Astrocyte of the hippocampus (primary cell): Measurements from ENCODE around the gene STARD13.
"Not testable (repeated sequence)": the region's sequence is repeated elsewhere in the genome, so short reads cannot be mapped to it uniquely, and the experiment has no call there.

Source experiments
- DNase-seq: peaks from one replicate; pipeline ENCODE4 v3.0.0; 2011; ENCODE audit warnings: low read depth, low spot score

Gene STARD13

DNA sequence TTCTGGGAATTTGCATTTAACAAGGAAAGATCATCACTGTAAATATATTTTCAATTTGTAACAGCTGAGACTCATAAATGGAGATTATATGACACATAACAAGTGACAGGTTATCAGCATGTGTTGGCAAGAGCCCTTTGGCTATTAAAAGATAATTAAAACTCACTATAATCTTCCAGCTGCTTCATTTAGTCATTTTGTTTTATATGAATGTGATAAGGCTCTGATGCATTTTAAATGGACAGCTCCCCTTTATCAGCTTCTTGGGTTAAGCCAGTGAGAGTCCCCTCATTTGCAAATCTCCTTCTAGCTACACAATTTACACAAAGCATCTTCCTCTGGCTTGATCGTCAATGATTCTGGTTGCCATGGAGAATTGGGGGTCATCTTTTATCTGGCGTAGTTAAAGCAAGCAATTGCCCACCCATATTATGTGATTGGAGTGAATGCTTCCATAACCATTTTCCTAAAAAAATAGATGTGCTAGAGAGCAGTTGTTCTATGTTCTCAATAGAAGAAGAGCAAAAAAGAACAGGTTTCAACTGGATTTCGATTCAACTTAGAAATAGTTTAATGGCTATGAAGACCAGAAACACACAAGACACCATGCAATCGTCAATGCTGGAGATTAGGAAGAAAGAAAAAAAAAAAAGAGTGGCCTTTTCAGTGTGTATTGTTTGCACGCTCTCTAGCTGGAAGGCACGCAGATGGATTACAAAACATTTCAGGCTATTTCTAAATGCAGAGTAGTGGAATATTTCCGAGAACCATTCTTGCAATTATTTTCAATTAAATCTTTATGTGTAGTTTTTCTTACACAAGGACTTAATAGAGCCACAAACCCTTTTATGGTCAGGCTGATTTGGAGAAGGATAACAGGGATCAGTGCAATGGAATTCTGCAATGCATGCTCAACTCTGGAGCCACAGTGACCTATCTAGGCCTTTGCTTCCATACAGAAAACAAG is 27.4 kb downstream of the STARD13 start:
- DNase-seq = peak; percentile 26

- DNase-seq = no peak
Observed at GRCh38 chr13:33256148-33256840, 29.3 kb downstream of the STARD13 start.

GRCh38 chr13:33252135-33252534 is 33.4 kb downstream of the STARD13 start:
- DNase-seq = no peak

- peak; percentile 90 for DNase-seq
Observed at GRCh38 chr13:33251131-33251661, 34.4 kb downstream of the STARD13 start.

DNA sequence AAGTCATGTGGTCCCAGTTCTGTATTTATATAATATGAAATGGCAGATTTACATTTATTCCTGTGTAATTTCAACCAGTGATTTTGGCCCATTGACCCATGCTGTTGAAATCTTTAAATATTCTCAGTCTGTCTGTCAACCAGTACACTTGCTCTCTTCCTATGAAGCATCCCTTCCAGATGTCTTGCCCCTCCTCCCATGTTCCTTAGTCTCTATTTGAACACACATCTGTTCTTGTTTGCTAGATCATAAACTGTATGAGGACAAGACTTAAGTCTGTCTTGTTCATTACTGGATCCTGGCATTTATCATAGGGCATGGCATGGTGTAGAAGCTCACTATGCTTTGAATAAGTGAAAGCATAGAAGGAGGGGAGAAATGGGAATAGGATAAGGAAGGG is 34.9 kb downstream of the STARD13 start:
- DNase-seq = no peak

DNA sequence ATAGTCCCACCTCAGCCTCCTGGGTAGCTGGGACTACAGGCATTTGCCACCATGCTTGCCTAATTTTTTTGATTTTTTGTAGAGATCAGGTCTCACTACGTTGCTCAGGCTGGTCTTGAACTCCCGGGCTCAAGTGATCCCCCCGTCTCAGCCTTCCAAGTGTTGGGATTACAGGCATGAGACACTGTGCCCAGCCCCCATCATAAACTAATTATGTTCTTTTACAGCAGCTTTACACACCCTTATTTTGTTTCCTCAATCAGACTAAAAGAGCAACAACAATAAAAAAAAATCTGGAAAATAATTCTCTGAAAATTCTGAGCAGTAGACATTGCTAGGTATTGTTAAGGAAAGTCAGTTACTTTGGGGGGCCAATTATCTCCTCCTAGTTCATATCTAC is 35.7 kb downstream of the STARD13 start:
- DNase-seq = no peak

- DNase-seq = peak; percentile 47
Observed at GRCh38 chr13:33249066-33249465, 36.5 kb downstream of the STARD13 start.

- DNase-seq = no peak
Observed at GRCh38 chr13:33245505-33246158, 39.9 kb downstream of the STARD13 start.

DNA sequence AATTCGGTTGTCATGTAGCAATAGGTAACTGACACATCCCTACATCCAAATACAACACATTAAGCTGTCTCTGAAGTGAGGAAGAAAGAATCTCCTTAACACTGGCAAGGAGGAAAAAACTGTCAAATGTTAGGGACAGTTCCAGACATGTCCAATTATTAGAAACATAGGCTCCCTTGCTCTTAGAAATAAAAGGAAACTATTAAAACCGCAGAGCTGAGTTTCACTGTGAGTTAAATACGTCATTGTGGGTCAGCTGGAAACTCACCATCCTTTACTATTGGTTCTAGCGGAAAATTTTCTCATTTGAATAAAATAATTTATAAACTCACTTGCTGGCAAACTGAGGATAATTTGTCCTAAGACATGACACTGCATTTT is 40.7 kb downstream of the STARD13 start:
- DNase-seq = no peak

GRCh38 chr13:33244210-33244906 is 41.2 kb downstream of the STARD13 start:
- no peak for DNase-seq

DNA sequence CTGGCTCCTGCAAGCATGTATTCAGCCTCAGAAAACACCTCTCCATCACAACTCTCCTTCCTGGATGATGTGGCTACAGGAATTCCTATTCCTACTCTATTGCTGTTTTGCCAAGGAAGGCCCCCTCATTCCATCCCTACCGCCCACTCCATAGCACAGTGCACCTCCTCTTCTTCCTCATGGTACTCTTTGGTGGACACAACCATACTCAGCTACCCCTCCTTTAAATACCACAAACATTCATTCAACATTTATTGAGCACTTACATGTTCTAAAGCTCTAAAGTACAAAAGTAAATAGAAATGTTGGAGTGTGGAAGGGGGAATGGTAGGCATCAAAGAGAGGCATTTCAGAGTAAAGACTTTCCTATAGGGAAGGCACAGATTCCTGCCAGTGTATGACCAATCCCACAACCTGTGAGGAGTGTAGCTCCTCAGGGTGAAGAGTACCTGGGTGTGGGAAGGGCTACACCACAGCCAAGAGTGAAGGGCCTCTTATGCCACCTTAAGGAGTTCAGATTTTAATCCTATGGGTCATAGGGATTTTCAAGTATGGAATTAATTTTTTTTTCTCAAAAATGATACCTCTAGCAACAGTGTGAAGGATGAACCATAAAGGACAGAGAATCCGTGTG is 42.5 kb downstream of the STARD13 start:
- no peak for DNase-seq

DNA sequence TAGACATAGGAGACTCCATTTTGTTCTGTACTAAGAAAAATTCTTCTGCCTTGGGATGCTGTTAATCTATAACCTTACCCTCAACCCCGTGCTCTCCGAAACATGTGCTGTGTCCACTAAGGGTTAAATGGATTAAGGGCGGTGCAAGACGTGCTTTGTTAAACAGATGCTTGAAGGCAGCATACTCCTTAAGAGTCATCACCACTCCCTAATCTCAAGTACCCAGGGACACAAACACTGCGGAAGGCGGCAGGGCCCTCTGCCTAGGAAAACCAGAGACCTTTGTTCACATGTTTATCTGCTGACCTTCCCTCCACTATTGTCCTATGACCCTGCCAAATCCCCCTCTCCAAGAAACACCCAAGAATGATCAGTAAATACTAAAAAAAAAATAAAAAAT is 43.2 kb downstream of the STARD13 start:
- DNase-seq = not testable (repeated sequence)

GRCh38 chr13:33236021-33236420 is 49.5 kb downstream of the STARD13 start:
- peak; percentile 72 for DNase-seq

GRCh38 chr13:33235564-33235963 is 50.0 kb downstream of the STARD13 start:
- DNase-seq = no peak

DNA sequence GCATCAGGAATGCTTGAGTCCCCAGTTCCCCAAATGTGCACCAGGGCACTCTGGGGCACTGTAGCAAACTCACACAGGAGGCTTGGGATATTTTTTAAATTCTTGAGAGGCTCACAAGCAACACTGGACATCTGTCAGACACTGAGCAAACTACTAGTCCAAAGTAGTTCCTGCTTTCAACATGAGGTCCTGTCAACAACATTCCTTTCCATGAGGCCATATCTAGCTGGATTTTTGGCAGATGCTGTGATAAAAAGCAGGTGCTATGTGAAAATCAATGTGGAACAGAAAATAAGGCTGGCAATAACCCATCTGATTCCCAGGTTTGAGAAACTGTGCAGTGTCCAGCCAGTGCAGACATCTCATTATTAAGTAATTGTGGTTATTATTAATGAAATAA is 50.5 kb downstream of the STARD13 start:
- peak; percentile 30 for DNase-seq

GRCh38 chr13:33233547-33233946 is 52.0 kb downstream of the STARD13 start:
- no peak for DNase-seq

DNA sequence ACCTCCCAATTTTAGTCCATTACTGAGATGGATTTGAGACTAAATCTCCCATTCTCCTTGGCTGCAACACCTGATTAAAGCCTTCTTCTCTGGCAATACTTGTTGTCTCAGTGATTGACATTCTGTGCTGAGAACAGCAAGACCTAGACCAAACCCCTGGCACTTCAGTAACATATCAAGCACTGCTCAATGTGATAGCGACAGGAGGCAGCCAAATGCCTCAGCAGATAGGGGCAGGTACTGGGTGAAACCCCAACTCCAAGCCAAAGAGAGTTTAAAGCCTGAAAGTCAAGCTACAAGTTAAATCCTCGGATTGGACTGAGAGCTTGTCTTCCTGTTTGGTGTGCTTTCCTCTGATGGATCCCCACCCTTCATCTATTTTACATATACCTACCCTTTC is 52.7 kb downstream of the STARD13 start:
- no peak for DNase-seq

- no peak for DNase-seq
Observed at GRCh38 chr13:33231339-33231738, 54.2 kb downstream of the STARD13 start.

- DNase-seq = no peak
Observed at GRCh38 chr13:33230178-33230881, 55.2 kb downstream of the STARD13 start.

GRCh38 chr13:33229446-33230177 is 55.9 kb downstream of the STARD13 start:
- DNase-seq = peak; percentile 50
